SK-N-SH (cell line): ENCODE measurements around the gene UTP14C.

Source experiments
- CHD2 ChIP-seq: fragments of 150-350 bp; IDR thresholded peaks from 2 replicates; pipeline ENCODE4 v1.6.1; 2018; ENCODE audit warnings: low read length; ENCODE audit not compliant: partially characterized antibody
- RAD21 ChIP-seq: IDR thresholded peaks from 2 replicates; pipeline ENCODE4 v1.6.1; 2012; ENCODE audit warnings: mild to moderate bottlenecking, low read length
- SIN3A ChIP-seq: IDR thresholded peaks from 2 replicates; pipeline ENCODE4 v1.6.1; 2012; ENCODE audit warnings: low read depth, mild to moderate bottlenecking, low read length, moderate library complexity, borderline replicate concordance

DNA sequence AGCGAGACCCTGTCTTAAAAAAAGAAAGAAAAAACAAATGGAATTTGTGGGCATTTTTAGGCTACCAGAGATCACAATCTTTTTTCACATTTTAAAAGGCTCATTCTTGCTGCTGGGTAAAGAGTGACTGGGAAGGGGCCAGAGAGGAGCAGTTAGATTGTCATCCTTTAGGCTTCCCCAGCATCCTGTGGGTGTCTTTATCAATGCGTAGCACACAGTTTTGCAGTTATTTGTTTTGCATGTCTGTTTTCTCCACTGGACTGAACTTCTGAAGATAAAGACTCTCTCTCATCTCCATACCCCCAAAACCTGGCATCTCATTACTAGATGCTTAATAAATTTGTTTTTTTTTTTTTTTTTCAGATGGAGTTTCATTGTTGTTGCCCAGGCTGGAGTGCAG is 2.1 kb upstream of the UTP14C start:
- TF ChIP-seq RAD21 = no peak
- no peak for TF ChIP-seq CHD2
- no peak for TF ChIP-seq SIN3A
